WTC11 (cell line): ENCODE results near the gene DDRGK1. TPM values are rescaled to one million over a fixed set of nuclear protein-coding genes. Genes with fewer than 3 reads are reported as not detected.

Experiments
- ATAC-seq: fragments of 200-7000 bp; cut with Tn5 transposase; 2 replicates; pipeline ENCODE4 v1.10.0; 2021; ENCODE audit warnings: mild to moderate bottlenecking, moderate library complexity
- CTCF ChIA-PET: fragments of 300-600 bp; sonication (Branson Sonifier 250); formaldehyde crosslinking; loops from one replicate; lab custom pipeline; 2021; ENCODE audit warnings: antibody characterized with exemption; lab: Charles Lee
- POLR2A ChIA-PET: fragments of 350-600 bp; sonication (Branson Sonifier 250); formaldehyde crosslinking; loops from one replicate; lab custom pipeline; 2021; ENCODE audit warnings: antibody characterized with exemption; lab: Charles Lee
- DNase-seq: peaks from one replicate; pipeline ENCODE4 v3.0.0; 2021; ENCODE audit warnings: low spot score
- H3K27ac Mint-ChIP-seq: 2 replicates; pipeline ENCODE4 v1.8.0; 2021; ENCODE audit warnings: mixed read lengths
- H3K27me3 Mint-ChIP-seq: 2 replicates; pipeline ENCODE4 v1.8.0; 2021; ENCODE audit warnings: low read depth, mild to moderate bottlenecking, moderate library complexity, mixed read lengths
- H3K36me3 Mint-ChIP-seq: 2 replicates; pipeline ENCODE4 v1.8.0; 2021; ENCODE audit warnings: mixed read lengths
- H3K4me1 Mint-ChIP-seq: 2 replicates; pipeline ENCODE4 v1.8.0; 2022; ENCODE audit warnings: mixed read lengths
- H3K4me3 Mint-ChIP-seq: 2 replicates; pipeline ENCODE4 v1.8.0; 2021; ENCODE audit warnings: mild to moderate bottlenecking, moderate library complexity, mixed read lengths
- H3K9me3 Mint-ChIP-seq: 2 replicates; pipeline ENCODE4 v1.8.0; 2021; ENCODE audit warnings: mixed read lengths
- CREM ChIP-seq: sonication (generic); formaldehyde crosslinking; IDR thresholded peaks from 2 replicates; pipeline ENCODE4 v1.8.1; 2022; ENCODE audit warnings: mild to moderate bottlenecking, missing genetic modification reagents, moderate library complexity
- GABPB1 ChIP-seq: sonication (generic); formaldehyde crosslinking; IDR thresholded peaks from 2 replicates; pipeline ENCODE4 v1.8.1; 2023; ENCODE audit warnings: mild to moderate bottlenecking, missing genetic modification reagents
- MXD4 ChIP-seq: fragments of 250-450 bp; sonication (Bioruptor Pico); IDR thresholded peaks from 2 replicates; pipeline ENCODE4 v1.8.0; 2021; ENCODE audit warnings: mild to moderate bottlenecking, moderate library complexity, borderline replicate concordance
- MYBL2 ChIP-seq: sonication (generic); formaldehyde crosslinking; IDR thresholded peaks from 2 replicates; pipeline ENCODE4 v1.8.1; 2023; ENCODE audit warnings: mild to moderate bottlenecking, moderate library complexity, missing genetic modification reagents
- TP53 ChIP-seq: sonication (generic); formaldehyde crosslinking; IDR thresholded peaks from 2 replicates; pipeline ENCODE4 v1.8.1; 2023; ENCODE audit warnings: mild to moderate bottlenecking, missing genetic modification reagents
- ZNF121 ChIP-seq: sonication (generic); formaldehyde crosslinking; IDR thresholded peaks from 2 replicates; pipeline ENCODE4 v1.8.0; 2023; ENCODE audit warnings: missing genetic modification reagents
- ZNF219 ChIP-seq: sonication (generic); formaldehyde crosslinking; IDR thresholded peaks from 2 replicates; pipeline ENCODE4 v1.8.0; 2023; ENCODE audit warnings: missing genetic modification reagents, mild to moderate bottlenecking, borderline replicate concordance
- ZNF232 ChIP-seq: sonication (generic); formaldehyde crosslinking; IDR thresholded peaks from 2 replicates; pipeline ENCODE4 v1.8.0; 2022; ENCODE audit warnings: mild to moderate bottlenecking, missing genetic modification reagents
- ZNF423 ChIP-seq: fragments of 250-450 bp; sonication (Bioruptor Pico); IDR thresholded peaks from 2 replicates; pipeline ENCODE4 v2.1.2; 2022; ENCODE audit warnings: mild to moderate bottlenecking, moderate library complexity
- total RNA-seq: library from RNA; stranded (reverse); gene quantifications from 3 replicates; pipeline ENCODE4 v1.2.3, GENCODE V29; 2021
- TF ChIP-seq, protein P1 (sequence below): sonication (generic); formaldehyde crosslinking; IDR thresholded peaks from 2 replicates; pipeline ENCODE4 v1.8.1; 2023; ENCODE audit warnings: mild to moderate bottlenecking, missing genetic modification reagents, moderate library complexity
- TF ChIP-seq, protein P2 (sequence below): sonication (generic); formaldehyde crosslinking; IDR thresholded peaks from 2 replicates; pipeline ENCODE4 v1.8.1; 2023; ENCODE audit warnings: mild to moderate bottlenecking, moderate library complexity, missing genetic modification reagents
- TF ChIP-seq, protein P3 (sequence below): sonication (generic); formaldehyde crosslinking; IDR thresholded peaks from 2 replicates; pipeline ENCODE4 v1.8.0; 2022; ENCODE audit warnings: mild to moderate bottlenecking, missing genetic modification reagents
- TF ChIP-seq, protein P4 (sequence below): sonication (generic); formaldehyde crosslinking; IDR thresholded peaks from 2 replicates; pipeline ENCODE4 v1.8.1; 2023; ENCODE audit warnings: mild to moderate bottlenecking, missing genetic modification reagents, borderline replicate concordance
- TF ChIP-seq, protein P5 (sequence below): fragments of 250-450 bp; sonication (Bioruptor Pico); IDR thresholded peaks from 2 replicates; pipeline ENCODE4 v1.9.0; 2021; ENCODE audit warnings: moderate library complexity, mild to moderate bottlenecking, inconsistent platforms, borderline replicate concordance
- TF ChIP-seq, protein P6 (sequence below): fragments of 250-450 bp; sonication (Bioruptor Pico); IDR thresholded peaks from 2 replicates; pipeline ENCODE4 v1.8.0; 2021; ENCODE audit warnings: mild to moderate bottlenecking
- TF ChIP-seq, protein P7 (sequence below): fragments of 250-450 bp; sonication (Bioruptor Pico); IDR thresholded peaks from 2 replicates; pipeline ENCODE4 v1.9.0; 2021; ENCODE audit warnings: mild to moderate bottlenecking

Gene DDRGK1
- total RNA-seq, 1 experiment from 2014 or later = 46.4 TPM

DNA sequence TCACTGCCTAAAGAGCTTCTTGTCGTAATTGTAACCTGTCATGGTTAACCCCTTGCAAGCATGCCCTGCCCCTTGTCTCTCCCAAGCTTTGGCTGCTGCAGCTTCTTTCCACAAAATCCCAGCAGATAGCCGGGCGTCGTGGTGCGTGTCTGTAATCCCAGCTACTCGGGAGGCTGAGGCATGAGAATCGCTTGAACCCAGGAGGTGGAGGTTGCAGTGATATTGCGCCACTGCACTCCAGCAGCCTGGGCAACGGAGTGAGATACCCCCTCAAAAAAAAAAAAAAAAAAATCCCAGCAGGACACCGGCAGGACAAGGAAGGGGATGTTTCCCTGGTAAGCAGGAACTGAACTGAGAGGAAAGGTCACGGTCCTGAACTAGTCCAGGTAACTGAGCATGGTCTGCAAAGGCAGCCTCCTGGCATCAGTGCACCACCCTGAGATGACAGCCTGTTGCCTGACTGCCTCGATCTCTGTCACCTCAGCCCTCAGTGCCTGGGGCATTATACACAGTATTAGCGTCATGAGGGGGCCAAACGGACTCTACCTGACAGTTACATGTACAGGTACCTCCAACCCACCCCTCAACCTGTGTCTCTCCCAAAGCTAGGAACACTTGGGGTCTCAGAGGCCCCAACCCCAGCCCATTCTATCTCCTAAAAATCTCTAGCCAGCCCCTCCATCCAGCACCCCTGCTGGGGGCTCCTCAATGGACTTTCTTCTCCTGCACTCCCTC lies 32.9 kb downstream of the DDRGK1 start:
- Mint-ChIP-seq H3K4me1 (peaks cover 44% of the 10 kb centered on the region), H3K9me3 (no peaks in the 10 kb centered on the region), H3K27me3 (peaks cover 7% of the 10 kb centered on the region; the same call in 1 of the 2 replicates), H3K4me3 (peak overlapping the region; percentile 75), H3K27ac (no peak overlapping the region), H3K36me3 (no peaks in the 10 kb centered on the region)
- ChIA-PET POLR2A (no interaction called here), CTCF (interaction anchor here (1.0 to 1.1 kb wide), 2 partner anchors 46 to 79 kb away, joined by 3 read pairs; no protein-coding TSS in a partner anchor)
- no peak for ATAC-seq
- DNase-seq = no peak
- TF ChIP-seq, protein P1, sequence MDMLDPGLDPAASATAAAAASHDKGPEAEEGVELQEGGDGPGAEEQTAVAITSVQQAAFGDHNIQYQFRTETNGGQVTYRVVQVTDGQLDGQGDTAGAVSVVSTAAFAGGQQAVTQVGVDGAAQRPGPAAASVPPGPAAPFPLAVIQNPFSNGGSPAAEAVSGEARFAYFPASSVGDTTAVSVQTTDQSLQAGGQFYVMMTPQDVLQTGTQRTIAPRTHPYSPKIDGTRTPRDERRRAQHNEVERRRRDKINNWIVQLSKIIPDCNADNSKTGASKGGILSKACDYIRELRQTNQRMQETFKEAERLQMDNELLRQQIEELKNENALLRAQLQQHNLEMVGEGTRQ (CRISPR knock-in tag) = no peak
- TF ChIP-seq MXD4 (CRISPR knock-in tag) (no peak), ZNF121 (CRISPR knock-in tag) (no peak)
- TF ChIP-seq, protein P2, sequence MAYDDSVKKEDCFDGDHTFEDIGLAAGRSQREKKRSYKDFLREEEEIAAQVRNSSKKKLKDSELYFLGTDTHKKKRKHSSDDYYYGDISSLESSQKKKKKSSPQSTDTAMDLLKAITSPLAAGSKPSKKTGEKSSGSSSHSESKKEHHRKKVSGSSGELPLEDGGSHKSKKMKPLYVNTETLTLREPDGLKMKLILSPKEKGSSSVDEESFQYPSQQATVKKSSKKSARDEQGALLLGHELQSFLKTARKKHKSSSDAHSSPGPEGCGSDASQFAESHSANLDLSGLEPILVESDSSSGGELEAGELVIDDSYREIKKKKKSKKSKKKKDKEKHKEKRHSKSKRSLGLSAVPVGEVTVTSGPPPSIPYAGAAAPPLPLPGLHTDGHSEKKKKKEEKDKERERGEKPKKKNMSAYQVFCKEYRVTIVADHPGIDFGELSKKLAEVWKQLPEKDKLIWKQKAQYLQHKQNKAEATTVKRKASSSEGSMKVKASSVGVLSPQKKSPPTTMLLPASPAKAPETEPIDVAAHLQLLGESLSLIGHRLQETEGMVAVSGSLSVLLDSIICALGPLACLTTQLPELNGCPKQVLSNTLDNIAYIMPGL (CRISPR knock-in tag) = no peak
- TF ChIP-seq, protein P3, sequence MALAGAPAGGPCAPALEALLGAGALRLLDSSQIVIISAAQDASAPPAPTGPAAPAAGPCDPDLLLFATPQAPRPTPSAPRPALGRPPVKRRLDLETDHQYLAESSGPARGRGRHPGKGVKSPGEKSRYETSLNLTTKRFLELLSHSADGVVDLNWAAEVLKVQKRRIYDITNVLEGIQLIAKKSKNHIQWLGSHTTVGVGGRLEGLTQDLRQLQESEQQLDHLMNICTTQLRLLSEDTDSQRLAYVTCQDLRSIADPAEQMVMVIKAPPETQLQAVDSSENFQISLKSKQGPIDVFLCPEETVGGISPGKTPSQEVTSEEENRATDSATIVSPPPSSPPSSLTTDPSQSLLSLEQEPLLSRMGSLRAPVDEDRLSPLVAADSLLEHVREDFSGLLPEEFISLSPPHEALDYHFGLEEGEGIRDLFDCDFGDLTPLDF (CRISPR knock-in tag) = no peak
- TF ChIP-seq, protein P4, sequence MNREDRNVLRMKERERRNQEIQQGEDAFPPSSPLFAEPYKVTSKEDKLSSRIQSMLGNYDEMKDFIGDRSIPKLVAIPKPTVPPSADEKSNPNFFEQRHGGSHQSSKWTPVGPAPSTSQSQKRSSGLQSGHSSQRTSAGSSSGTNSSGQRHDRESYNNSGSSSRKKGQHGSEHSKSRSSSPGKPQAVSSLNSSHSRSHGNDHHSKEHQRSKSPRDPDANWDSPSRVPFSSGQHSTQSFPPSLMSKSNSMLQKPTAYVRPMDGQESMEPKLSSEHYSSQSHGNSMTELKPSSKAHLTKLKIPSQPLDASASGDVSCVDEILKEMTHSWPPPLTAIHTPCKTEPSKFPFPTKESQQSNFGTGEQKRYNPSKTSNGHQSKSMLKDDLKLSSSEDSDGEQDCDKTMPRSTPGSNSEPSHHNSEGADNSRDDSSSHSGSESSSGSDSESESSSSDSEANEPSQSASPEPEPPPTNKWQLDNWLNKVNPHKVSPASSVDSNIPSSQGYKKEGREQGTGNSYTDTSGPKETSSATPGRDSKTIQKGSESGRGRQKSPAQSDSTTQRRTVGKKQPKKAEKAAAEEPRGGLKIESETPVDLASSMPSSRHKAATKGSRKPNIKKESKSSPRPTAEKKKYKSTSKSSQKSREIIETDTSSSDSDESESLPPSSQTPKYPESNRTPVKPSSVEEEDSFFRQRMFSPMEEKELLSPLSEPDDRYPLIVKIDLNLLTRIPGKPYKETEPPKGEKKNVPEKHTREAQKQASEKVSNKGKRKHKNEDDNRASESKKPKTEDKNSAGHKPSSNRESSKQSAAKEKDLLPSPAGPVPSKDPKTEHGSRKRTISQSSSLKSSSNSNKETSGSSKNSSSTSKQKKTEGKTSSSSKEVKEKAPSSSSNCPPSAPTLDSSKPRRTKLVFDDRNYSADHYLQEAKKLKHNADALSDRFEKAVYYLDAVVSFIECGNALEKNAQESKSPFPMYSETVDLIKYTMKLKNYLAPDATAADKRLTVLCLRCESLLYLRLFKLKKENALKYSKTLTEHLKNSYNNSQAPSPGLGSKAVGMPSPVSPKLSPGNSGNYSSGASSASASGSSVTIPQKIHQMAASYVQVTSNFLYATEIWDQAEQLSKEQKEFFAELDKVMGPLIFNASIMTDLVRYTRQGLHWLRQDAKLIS (CRISPR knock-in tag) = no peak
- TF ChIP-seq, protein P5, sequence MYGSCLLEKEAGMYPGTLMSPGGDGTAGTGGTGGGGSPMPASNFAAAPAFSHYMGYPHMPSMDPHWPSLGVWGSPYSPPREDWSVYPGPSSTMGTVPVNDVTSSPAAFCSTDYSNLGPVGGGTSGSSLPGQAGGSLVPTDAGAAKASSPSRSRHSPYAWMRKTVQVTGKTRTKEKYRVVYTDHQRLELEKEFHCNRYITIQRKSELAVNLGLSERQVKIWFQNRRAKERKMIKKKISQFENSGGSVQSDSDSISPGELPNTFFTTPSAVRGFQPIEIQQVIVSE = no peak

DNA sequence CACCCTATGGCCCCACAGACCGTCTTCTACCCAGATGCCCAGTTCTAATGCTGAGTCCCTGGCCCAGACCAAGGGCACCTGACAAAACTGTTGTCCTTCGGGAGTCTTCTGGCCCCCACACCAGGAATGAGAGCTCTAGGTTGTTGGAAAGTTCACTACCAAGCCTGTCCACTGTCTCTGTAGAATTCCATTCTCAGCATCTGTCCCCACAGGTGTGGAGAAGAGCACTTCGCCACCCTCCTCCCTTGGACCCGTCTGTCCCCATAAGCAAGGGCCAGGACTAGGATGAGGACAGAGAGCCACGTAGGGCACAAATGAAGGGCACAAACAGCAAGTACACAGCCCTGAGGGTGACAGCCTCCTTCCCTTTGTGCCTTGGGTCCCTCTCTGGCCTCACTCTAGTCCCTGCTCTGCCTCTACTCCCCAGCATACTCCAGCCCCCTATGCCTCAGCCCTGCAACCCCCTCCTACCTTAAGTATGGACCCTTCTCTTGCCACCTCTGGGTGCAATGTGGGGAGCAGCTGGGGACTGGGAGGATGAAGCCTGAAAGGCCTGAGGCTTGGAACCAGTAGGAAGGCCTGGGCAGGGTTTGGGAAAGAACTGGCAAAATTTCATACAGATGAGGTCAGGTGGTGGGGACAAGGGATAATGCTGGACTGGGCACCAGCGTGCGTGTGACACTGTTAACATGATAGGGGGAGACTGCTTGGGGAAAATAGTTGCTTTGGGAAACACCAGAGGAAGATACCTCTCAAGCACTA lies 35.5 kb downstream of the DDRGK1 start:
- DNase-seq (no peak), ATAC-seq (no peak)
- Mint-ChIP-seq H3K27ac (peak overlapping the region; percentile 71), H3K4me1 (peaks cover 34% of the 10 kb centered on the region), H3K9me3 (no peaks in the 10 kb centered on the region), H3K4me3 (peak overlapping the region; percentile 76), H3K27me3 (peaks cover 7% of the 10 kb centered on the region; the same call in 1 of the 2 replicates), H3K36me3 (peaks cover 2% of the 10 kb centered on the region; the same call in 1 of the 2 replicates)
- ChIA-PET POLR2A (no interaction called here), CTCF (interaction anchor here (0.6 to 2.5 kb wide), 3 partner anchors 10 to 259 kb away, joined by 3 to 9 read pairs (median 4); partner anchors contain the start of genes FASTKD5 and UBOX5)
- TF ChIP-seq, protein P6, sequence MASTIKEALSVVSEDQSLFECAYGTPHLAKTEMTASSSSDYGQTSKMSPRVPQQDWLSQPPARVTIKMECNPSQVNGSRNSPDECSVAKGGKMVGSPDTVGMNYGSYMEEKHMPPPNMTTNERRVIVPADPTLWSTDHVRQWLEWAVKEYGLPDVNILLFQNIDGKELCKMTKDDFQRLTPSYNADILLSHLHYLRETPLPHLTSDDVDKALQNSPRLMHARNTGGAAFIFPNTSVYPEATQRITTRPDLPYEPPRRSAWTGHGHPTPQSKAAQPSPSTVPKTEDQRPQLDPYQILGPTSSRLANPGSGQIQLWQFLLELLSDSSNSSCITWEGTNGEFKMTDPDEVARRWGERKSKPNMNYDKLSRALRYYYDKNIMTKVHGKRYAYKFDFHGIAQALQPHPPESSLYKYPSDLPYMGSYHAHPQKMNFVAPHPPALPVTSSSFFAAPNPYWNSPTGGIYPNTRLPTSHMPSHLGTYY (CRISPR knock-in tag) = no peak
- no peak for TF ChIP-seq GABPB1
- TF ChIP-seq CREM = no peak
- TF ChIP-seq, protein P7, sequence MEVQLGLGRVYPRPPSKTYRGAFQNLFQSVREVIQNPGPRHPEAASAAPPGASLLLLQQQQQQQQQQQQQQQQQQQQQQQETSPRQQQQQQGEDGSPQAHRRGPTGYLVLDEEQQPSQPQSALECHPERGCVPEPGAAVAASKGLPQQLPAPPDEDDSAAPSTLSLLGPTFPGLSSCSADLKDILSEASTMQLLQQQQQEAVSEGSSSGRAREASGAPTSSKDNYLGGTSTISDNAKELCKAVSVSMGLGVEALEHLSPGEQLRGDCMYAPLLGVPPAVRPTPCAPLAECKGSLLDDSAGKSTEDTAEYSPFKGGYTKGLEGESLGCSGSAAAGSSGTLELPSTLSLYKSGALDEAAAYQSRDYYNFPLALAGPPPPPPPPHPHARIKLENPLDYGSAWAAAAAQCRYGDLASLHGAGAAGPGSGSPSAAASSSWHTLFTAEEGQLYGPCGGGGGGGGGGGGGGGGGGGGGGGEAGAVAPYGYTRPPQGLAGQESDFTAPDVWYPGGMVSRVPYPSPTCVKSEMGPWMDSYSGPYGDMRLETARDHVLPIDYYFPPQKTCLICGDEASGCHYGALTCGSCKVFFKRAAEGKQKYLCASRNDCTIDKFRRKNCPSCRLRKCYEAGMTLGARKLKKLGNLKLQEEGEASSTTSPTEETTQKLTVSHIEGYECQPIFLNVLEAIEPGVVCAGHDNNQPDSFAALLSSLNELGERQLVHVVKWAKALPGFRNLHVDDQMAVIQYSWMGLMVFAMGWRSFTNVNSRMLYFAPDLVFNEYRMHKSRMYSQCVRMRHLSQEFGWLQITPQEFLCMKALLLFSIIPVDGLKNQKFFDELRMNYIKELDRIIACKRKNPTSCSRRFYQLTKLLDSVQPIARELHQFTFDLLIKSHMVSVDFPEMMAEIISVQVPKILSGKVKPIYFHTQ (CRISPR knock-in tag) = no peak
- no peak for TF ChIP-seq ZNF232
- TF ChIP-seq ZNF423 (CRISPR knock-in tag) = no peak
- no peak for TF ChIP-seq TP53
- TF ChIP-seq, protein P3 (CRISPR knock-in tag) = no peak
- TF ChIP-seq ZNF219 (CRISPR knock-in tag) = no peak
- no peak for TF ChIP-seq MYBL2 (CRISPR knock-in tag)
